ENCODE results near the gene CCL1.

The CCL1 gene

DNA sequence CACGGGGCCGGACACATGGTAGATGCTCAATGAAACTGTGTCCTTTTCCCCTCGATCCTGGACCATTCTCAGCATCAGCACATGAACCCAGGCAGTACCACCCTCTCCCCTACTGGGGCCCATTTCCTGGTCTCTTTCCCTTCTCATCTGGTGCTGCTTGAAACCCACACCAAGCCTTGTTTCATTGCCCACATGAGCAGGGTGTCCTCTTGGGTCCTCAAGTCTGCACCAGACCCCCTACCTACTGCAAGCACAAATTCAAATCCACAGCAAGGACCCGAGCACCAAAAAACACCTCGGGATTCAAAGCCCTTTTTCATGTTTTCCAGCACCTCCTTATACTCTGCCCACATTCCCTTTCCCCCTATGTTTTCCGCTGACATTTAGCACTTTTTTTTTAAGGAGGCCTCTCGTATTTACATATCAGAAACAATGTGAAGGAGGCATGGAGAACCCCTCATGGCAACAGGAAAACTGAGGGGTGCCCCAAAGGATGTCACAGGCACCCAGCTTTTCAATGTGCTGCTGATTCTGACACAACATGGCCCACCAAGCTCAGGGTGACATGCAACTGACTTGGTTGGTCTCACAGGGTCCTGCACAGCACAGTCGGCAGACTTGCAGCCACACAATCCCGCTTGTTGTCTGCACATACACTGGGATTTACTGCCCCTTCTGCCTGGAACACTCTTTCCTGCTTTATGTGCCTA is 4.6 kb upstream of the CCL1 start:
- Histone ChIP-seq H3K9me3 (ENCODE audit: control insufficient read depth, insufficient read depth, low read depth, low read length) (no peaks in the 10 kb centered on the region), H3K36me3 (ENCODE audit: control insufficient read depth in 2 of 2, insufficient read depth in 1 of 2, low read length in 2 of 2) (no peaks in the 10 kb centered on the region), H3K4me3 (ENCODE audit: low read depth, low read length) (no peak overlapping the region), H3K4me1 (ENCODE audit: control insufficient read depth, insufficient read depth, low read length) (0 out of 2 replicates have a peak, but pooled peaks cover 9% of the 10 kb centered on the region), H3K27ac (ENCODE audit: extremely low read depth, low read depth, low read length) (no peak overlapping the region)
- ChIA-PET CTCF (interaction anchor here (2.6 to 13.9 kb wide), 2 partner anchors 165 to 168 kb away, joined by 18 to 578 read pairs; no protein-coding TSS in a partner anchor), POLR2A (no interaction called here)
- TF ChIP-seq ZNF837 (tag by site-specific recombination; IDR thresholded peaks at IDR 0.05) = no peak
- TF ChIP-seq ZNF121 (tag by site-specific recombination; IDR thresholded peaks at IDR 0.05) = no peak
- TF ChIP-seq REPIN1 (tag by site-specific recombination; IDR thresholded peaks at IDR 0.05; ENCODE audit: low read depth) = no peak
- no peak for TF ChIP-seq ZNF521 (tag by site-specific recombination; IDR thresholded peaks at IDR 0.05)
- TF ChIP-seq, protein P1, sequence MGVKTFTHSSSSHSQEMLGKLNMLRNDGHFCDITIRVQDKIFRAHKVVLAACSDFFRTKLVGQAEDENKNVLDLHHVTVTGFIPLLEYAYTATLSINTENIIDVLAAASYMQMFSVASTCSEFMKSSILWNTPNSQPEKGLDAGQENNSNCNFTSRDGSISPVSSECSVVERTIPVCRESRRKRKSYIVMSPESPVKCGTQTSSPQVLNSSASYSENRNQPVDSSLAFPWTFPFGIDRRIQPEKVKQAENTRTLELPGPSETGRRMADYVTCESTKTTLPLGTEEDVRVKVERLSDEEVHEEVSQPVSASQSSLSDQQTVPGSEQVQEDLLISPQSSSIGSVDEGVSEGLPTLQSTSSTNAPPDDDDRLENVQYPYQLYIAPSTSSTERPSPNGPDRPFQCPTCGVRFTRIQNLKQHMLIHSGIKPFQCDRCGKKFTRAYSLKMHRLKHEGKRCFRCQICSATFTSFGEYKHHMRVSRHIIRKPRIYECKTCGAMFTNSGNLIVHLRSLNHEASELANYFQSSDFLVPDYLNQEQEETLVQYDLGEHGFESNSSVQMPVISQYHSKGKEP (tag by site-specific recombination; IDR thresholded peaks at IDR 0.05) = no peak
- TF ChIP-seq PBX3 (CRISPR knock-in tag; IDR thresholded peaks at IDR 0.05) = no peak
- no peak for TF ChIP-seq FEZF1 (tag by site-specific recombination; IDR thresholded peaks at IDR 0.05)
- TF ChIP-seq ZNF202 (tag by site-specific recombination; IDR thresholded peaks at IDR 0.05; ENCODE audit: borderline replicate concordance) = no peak
- TF ChIP-seq ZNF133 (tag by site-specific recombination; IDR thresholded peaks at IDR 0.05) = no peak
- no peak for TF ChIP-seq AEBP2 (tag by site-specific recombination; IDR thresholded peaks at IDR 0.05; ENCODE audit: borderline replicate concordance)
- no peak for TF ChIP-seq ZNF239 (tag by site-specific recombination; IDR thresholded peaks at IDR 0.05)
- no peak for TF ChIP-seq ZBTB26 (tag by site-specific recombination; optimal IDR thresholded peaks at IDR 0.05)
- no peak for TF ChIP-seq EGR2 (tag by site-specific recombination; IDR thresholded peaks at IDR 0.05; ENCODE audit: low read depth)
- no peak for TF ChIP-seq ZNF266 (tag by site-specific recombination; IDR thresholded peaks at IDR 0.05; ENCODE audit: low read depth)
- no peak for TF ChIP-seq ZNF707 (tag by site-specific recombination; IDR thresholded peaks at IDR 0.05)
- no peak for TF ChIP-seq ZXDB (tag by site-specific recombination; IDR thresholded peaks at IDR 0.05)

DNA sequence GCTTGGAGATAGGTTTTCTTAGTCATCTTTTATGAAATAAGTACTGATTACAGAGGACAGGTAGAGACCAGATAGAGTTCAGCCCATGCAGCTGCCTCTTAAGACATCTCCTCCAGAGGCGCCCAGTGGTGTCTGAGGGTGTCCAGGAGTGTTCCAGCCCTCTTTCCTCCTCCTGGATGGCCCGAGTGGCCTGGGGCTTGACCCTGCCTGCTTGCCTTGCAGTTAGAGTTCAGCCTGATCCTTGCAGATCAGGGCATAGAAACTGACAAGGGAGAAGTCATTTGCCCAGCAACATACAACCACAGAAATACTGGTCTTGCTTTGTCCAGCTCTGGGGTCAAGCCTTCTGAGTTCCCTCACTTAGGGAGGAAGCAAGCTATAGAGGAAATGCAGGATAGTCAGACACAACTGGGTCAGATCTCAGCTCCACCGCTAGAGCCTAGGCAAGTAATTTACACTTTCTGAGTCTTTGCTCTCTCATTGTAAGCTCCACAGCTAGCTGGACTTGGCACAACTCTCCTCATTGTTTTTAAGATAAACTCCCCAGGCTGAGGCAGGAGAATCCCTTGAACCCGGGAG is 3.6 kb upstream of the CCL1 start:
- H3K4me3 ChIP-seq (ENCODE audit: low read depth, low read length) = no peak overlapping the region
- no peak overlapping the region for H3K27ac ChIP-seq (ENCODE audit: extremely low read depth, low read depth, low read length)
- ChIA-PET POLR2A (no interaction called here), CTCF (interaction anchor here (0.6 to 13.9 kb wide), 3 partner anchors 60 to 164 kb away, joined by 3 to 578 read pairs (median 4); no protein-coding TSS in a partner anchor)
- no peaks in the 10 kb centered on the region for H3K36me3 ChIP-seq (ENCODE audit: control insufficient read depth in 2 of 2, insufficient read depth in 1 of 2, low read length in 2 of 2)
- H3K9me3 ChIP-seq (ENCODE audit: control insufficient read depth, insufficient read depth, low read depth, low read length) = no peaks in the 10 kb centered on the region
- 0 out of 2 replicates have a peak, but pooled peaks cover 9% of the 10 kb centered on the region for H3K4me1 ChIP-seq (ENCODE audit: control insufficient read depth, insufficient read depth, low read length)
- TF ChIP-seq, protein P2, sequence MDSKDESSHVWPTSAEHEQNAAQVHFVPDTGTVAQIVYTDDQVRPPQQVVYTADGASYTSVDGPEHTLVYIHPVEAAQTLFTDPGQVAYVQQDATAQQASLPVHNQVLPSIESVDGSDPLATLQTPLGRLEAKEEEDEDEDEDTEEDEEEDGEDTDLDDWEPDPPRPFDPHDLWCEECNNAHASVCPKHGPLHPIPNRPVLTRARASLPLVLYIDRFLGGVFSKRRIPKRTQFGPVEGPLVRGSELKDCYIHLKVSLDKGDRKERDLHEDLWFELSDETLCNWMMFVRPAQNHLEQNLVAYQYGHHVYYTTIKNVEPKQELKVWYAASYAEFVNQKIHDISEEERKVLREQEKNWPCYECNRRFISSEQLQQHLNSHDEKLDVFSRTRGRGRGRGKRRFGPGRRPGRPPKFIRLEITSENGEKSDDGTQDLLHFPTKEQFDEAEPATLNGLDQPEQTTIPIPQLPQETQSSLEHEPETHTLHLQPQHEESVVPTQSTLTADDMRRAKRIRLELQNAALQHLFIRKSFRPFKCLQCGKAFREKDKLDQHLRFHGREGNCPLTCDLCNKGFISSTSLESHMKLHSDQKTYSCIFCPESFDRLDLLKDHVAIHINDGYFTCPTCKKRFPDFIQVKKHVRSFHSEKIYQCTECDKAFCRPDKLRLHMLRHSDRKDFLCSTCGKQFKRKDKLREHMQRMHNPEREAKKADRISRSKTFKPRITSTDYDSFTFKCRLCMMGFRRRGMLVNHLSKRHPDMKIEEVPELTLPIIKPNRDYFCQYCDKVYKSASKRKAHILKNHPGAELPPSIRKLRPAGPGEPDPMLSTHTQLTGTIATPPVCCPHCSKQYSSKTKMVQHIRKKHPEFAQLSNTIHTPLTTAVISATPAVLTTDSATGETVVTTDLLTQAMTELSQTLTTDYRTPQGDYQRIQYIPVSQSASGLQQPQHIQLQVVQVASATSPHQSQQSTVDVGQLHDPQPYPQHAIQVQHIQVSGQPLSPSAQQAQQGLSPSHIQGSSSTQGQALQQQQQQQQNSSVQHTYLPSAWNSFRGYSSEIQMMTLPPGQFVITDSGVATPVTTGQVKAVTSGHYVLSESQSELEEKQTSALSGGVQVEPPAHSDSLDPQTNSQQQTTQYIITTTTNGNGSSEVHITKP (tag by site-specific recombination; IDR thresholded peaks at IDR 0.05) = no peak
- TF ChIP-seq, protein P3, sequence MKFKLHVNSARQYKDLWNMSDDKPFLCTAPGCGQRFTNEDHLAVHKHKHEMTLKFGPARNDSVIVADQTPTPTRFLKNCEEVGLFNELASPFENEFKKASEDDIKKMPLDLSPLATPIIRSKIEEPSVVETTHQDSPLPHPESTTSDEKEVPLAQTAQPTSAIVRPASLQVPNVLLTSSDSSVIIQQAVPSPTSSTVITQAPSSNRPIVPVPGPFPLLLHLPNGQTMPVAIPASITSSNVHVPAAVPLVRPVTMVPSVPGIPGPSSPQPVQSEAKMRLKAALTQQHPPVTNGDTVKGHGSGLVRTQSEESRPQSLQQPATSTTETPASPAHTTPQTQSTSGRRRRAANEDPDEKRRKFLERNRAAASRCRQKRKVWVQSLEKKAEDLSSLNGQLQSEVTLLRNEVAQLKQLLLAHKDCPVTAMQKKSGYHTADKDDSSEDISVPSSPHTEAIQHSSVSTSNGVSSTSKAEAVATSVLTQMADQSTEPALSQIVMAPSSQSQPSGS (tag by site-specific recombination; IDR thresholded peaks at IDR 0.05; ENCODE audit: low read depth) = no peak
- TF ChIP-seq ZNF174 (tag by site-specific recombination; IDR thresholded peaks at IDR 0.05) (no peak), GLI4 (tag by site-specific recombination; IDR thresholded peaks at IDR 0.05) (no peak), SP2 (tag by site-specific recombination; IDR thresholded peaks at IDR 0.05) (no peak), ZNF394 (tag by site-specific recombination; IDR thresholded peaks at IDR 0.05; ENCODE audit: borderline replicate concordance) (no peak), GLIS1 (tag by site-specific recombination; IDR thresholded peaks at IDR 0.05) (no peak), ZNF223 (tag by site-specific recombination; IDR thresholded peaks at IDR 0.05) (no peak)

Data from HEK293 (cell line).